HG02943 (cell line): ENCODE results near the gene CADM4.
"Not testable (repeated sequence)": the region's sequence is repeated elsewhere in the genome, so short reads cannot be mapped to it uniquely, and the experiment has no call there.

Experiments used
- ATAC-seq: cut with Tn5 transposase; IDR thresholded peaks from one replicate; pipeline ENCODE4 v1.9.1; 2021; ENCODE audit warnings: mild to moderate bottlenecking, low read depth, moderate library complexity; ENCODE audit not compliant: unreplicated experiment

Gene CADM4

GRCh38 chr19:43667126-43667875 lies 27.7 kb upstream of the CADM4 start:
- ATAC-seq, result no peak

- no peak for ATAC-seq
Measured at GRCh38 chr19:43664018-43664417, 24.4 kb upstream of the CADM4 start.

- no peak for ATAC-seq
Measured at GRCh38 chr19:43662487-43662886, 22.8 kb upstream of the CADM4 start.

GRCh38 chr19:43660971-43661360 lies 21.3 kb upstream of the CADM4 start:
- ATAC-seq, result no peak

GRCh38 chr19:43660301-43660970 lies 20.8 kb upstream of the CADM4 start:
- ATAC-seq, result no peak

- no peak for ATAC-seq
Measured at GRCh38 chr19:43658494-43658893, 18.8 kb upstream of the CADM4 start.

GRCh38 chr19:43658001-43658400 lies 18.4 kb upstream of the CADM4 start:
- ATAC-seq, result no peak

- ATAC-seq, result no peak
Measured at GRCh38 chr19:43656436-43656835, 16.8 kb upstream of the CADM4 start.

- ATAC-seq, result no peak
Measured at GRCh38 chr19:43652546-43652874, 12.9 kb upstream of the CADM4 start.

- ATAC-seq, result no peak
Measured at GRCh38 chr19:43651758-43652545, 12.3 kb upstream of the CADM4 start.

- ATAC-seq, result not testable (repeated sequence)
Measured at GRCh38 chr19:43650276-43650675, 10.6 kb upstream of the CADM4 start.

GRCh38 chr19:43649514-43649913 lies 9.9 kb upstream of the CADM4 start:
- ATAC-seq, result no peak

- no peak for ATAC-seq
Measured at GRCh38 chr19:43648633-43649032, 9.0 kb upstream of the CADM4 start.

GRCh38 chr19:43644181-43644580 lies 4.5 kb upstream of the CADM4 start:
- ATAC-seq, result no peak

- no peak for ATAC-seq
Measured at GRCh38 chr19:43643326-43643725, 3.7 kb upstream of the CADM4 start.

GRCh38 chr19:43642531-43642930 lies 2.9 kb upstream of the CADM4 start:
- no peak for ATAC-seq

- ATAC-seq, result no peak
Measured at GRCh38 chr19:43641333-43641732, 1.7 kb upstream of the CADM4 start.

- ATAC-seq, result no peak
Measured at GRCh38 chr19:43640424-43640757, 741 bp upstream of the CADM4 start.

GRCh38 chr19:43638995-43639518 lies 593 bp downstream of the CADM4 start:
- ATAC-seq, result no peak

GRCh38 chr19:43638214-43638994 lies 1.2 kb downstream of the CADM4 start:
- no peak for ATAC-seq
